Fibroblast of the aortic adventitia (primary cell): ENCODE data around the gene SLC22A8. TPM values are rescaled to one million over a fixed set of nuclear protein-coding genes. Genes with fewer than 3 reads are reported as not detected.

Source experiments
- DNase-seq: peaks from one replicate; pipeline ENCODE4 v3.0.0-alpha.2; 2010; ENCODE audit warnings: low read depth
- H3K4me3 ChIP-seq: 2 replicates; pipeline ENCODE4 v1.5.1; 2011; ENCODE audit warnings: low read depth, mild to moderate bottlenecking, control low read depth, low read length, moderate library complexity
- CTCF ChIP-seq: IDR thresholded peaks from 2 replicates; pipeline ENCODE4 v1.5.1; 2011; ENCODE audit warnings: mild to moderate bottlenecking, low read length, control low read depth, inconsistent platforms; ENCODE audit not compliant: insufficient read depth
- total RNA-seq: library from RNA; depleted of rRNA; stranded (reverse); fragments of >200 nt; gene quantifications from 2 replicates; pipeline ENCODE4 v1.2.3, GENCODE V29; 2012; ENCODE audit warnings: low replicate concordance

The SLC22A8 gene
- total RNA-seq, 1 donor, result not detected

DNA sequence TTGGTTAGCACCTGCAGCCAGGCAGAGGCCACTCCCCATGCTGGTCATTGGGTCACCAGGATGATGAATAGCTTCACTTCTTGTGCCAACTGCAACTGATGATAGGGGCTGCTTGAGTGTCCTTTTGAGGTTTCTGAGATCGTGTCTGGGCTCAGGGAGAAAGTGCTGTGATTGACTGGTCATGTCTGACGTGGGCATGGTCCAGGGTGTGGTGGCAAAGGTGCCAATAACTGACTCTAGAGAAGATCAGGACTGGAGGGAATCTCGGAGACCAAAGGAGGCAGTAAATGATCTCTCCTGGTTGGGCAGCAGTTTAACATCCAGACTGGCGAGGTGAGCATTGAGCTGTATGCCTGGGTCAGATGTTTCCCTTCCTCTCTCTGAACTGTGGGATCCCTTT is 20.9 kb downstream of the SLC22A8 start:
- no peak for TF ChIP-seq CTCF
- DNase-seq, result no peak
- no peak overlapping the region for H3K4me3 ChIP-seq

- no peak overlapping the region for H3K4me3 ChIP-seq
- TF ChIP-seq CTCF, result no peak
- no peak for DNase-seq
Measured at GRCh38 chr11:62988276-62988675, 27.4 kb downstream of the SLC22A8 start.

DNA sequence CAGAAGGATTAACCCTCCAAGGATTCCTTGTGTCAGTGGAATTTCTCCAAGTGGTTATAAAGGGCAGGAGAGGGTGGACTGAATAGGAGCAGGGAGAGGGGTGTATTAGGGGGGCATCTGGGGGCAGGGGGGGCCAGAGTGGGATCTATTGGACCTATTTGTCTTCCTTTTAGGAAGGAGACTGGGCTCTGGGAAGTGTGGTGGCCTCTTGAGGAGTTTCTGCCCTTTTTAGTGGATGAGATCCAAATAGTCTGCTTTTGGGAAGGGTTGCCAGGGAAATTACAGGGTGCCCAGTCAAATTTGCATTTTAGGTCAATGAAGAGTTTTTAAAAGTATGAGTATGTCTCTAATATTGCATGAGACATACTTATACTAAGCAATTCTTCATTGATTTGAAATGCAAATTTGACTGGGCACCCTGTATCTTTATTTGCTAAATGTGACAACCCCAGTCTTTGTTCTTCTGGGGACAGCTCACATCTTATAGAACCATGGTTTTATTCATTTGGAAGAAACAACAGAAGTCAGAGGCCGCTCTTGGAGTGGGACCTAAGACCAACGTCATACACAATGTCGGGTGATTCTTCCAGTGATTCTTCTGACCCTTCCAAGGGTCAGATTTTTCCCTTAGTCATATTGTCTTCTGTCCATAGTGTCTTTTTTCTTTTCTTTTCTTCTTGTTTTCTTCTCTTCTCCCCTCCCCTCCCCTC is 30.4 kb downstream of the SLC22A8 start:
- no peak for TF ChIP-seq CTCF
- no peak overlapping the region for H3K4me3 ChIP-seq
- DNase-seq, result no peak

DNA sequence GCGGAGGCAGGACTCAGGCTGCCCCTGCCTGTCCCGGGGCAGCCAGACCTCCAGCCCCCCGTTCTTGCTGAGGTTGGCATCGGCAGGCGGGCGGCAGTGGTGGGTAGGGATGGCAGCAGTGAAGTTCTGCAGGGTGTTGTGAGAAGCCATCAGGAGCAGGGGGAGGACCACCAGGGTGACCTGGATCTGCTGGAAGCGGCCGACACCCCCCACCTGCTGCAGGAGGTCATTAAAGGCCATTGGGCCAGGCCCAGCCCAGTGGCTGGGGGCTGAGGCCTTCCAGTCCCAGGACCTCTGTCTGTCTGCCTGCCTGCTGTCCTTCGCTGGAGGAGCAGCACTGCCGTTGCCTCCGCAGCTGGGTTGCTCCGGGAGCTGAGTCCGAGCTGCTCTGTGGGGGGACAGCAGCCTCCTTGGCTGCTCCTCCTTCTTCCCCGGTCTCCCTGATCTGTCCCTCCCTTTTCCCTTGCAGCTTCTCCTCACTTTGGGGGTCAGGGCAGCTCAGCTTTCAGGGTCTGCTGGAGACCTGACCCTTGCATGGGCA is 31.1 kb downstream of the SLC22A8 start, which contains the start of gene SLC22A6:
TSS of gene SLC22A6 (minus strand) at position 517 of the 541 bp plus-strand sequence. CDS start at position 240, 277 bp downstream.
- H3K4me3 ChIP-seq, result no peak within 1 kb of the TSS
- DNase-seq, result no peak
- TF ChIP-seq CTCF, result no peak

DNA sequence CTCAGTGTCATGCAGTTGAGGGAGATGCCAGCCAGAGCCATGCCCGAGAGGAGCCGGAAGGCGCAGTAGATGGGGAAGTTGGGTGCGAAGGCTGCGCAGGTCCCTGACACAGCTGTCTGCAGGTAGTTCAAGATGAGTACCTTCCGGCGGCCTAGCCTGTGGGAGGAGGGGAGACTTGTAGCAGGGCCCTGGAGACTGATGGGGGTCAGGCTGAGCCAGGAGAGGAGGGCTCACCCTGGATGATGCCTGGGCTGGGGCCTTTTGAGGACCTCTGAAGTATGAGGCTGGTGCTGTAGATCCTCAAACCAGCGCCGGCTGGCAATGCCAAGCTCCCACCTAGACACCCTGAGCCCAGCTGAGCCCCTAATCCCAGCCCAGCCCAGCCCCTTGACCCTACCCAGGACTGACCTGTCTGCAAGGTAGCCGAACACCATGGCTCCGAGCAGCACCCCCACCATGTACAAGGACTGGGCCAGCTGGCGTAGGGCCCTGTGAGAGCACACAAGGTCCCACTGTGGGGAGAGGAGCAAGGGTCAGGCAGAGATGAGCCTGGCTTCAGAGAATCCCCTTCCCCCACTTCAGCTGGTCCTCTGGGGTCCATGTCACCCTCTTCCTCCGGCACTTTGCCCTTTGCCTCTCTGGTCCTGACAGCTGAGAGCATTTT is 32.0 kb downstream of the SLC22A8 start:
- no peak for DNase-seq
- no peak overlapping the region for H3K4me3 ChIP-seq
- no peak for TF ChIP-seq CTCF

GRCh38 chr11:62981743-62982142 is 33.9 kb downstream of the SLC22A8 start:
- no peak for TF ChIP-seq CTCF
- no peak for DNase-seq
- H3K4me3 ChIP-seq, result no peak overlapping the region
